ENCODE measurements around the gene PEX11A.

PEX11A gene

GRCh38 chr15:89649013-89649625 lies 41.4 kb downstream of the PEX11A start:
- no peak for DNase-seq (ENCODE audit: extremely low spot score)
- CTCF ChIA-PET = no interaction called here
- no peak for TF ChIP-seq LEF1 (IDR thresholded peaks at IDR 0.05; ENCODE audit: borderline replicate concordance)
- TF ChIP-seq BHLHE40 (IDR thresholded peaks at IDR 0.05; ENCODE audit: borderline replicate concordance) = no peak
- no peak for TF ChIP-seq FOXK2 (IDR thresholded peaks at IDR 0.05)
- TF ChIP-seq FOXA1 (IDR thresholded peaks at IDR 0.05) = no peak
- no peak for TF ChIP-seq ELF4 (IDR thresholded peaks at IDR 0.05)
- TF ChIP-seq L3MBTL2 (conservative IDR thresholded peaks at IDR 0.05) = no peak
- TF ChIP-seq TARDBP (IDR thresholded peaks at IDR 0.05) = no peak
- TF ChIP-seq HDGF (IDR thresholded peaks at IDR 0.05; ENCODE audit: borderline replicate concordance) = no peak
- POLR2A ChIA-PET = no interaction called here

- CTCF ChIA-PET = interaction anchor here (1.0 to 1.1 kb wide), 3 partner anchors 14 to 439 kb away, joined by 3 to 5 read pairs (median 4); no protein-coding TSS in a partner anchor
- POLR2A ChIA-PET = interaction anchor here (1.5 to 2.4 kb wide), 2 partner anchors 17 to 102 kb away, joined by 6 to 8 read pairs; partner anchors contain the start of gene MESP1
- no peak for DNase-seq (ENCODE audit: extremely low spot score)
Measured at GRCh38 chr15:89648106-89649012, 42.2 kb downstream of the PEX11A start.

GRCh38 chr15:89647191-89647851 lies 43.2 kb downstream of the PEX11A start:
- POLR2A ChIA-PET = interaction anchor here (1.5 to 2.4 kb wide), 2 partner anchors 18 to 103 kb away, joined by 6 to 8 read pairs; partner anchors contain the start of gene MESP1
- TF ChIP-seq PKNOX1 (IDR thresholded peaks at IDR 0.05) = no peak
- no peak for TF ChIP-seq TARDBP (IDR thresholded peaks at IDR 0.05)
- no peak for TF ChIP-seq BHLHE40 (IDR thresholded peaks at IDR 0.05; ENCODE audit: borderline replicate concordance)
- TF ChIP-seq NFRKB (IDR thresholded peaks at IDR 0.05) = no peak
- TF ChIP-seq LEF1 (IDR thresholded peaks at IDR 0.05; ENCODE audit: borderline replicate concordance) = no peak
- DNase-seq (ENCODE audit: extremely low spot score) = peak; percentile 93
- CTCF ChIA-PET = interaction anchor here (0.6 to 1.8 kb wide), 8 partner anchors 10 to 937 kb away, joined by 3 to 12 read pairs (median 4); no protein-coding TSS in a partner anchor

More at GRCh38 chr15:89648106-89649012, 42.2 kb downstream of the PEX11A start:
- TF ChIP-seq ZNF384 (IDR thresholded peaks at IDR 0.05) (no peak), FOXA1 (IDR thresholded peaks at IDR 0.05) (no peak), SUZ12 (IDR thresholded peaks at IDR 0.05) (no peak), PKNOX1 (IDR thresholded peaks at IDR 0.05) (no peak), L3MBTL2 (conservative IDR thresholded peaks at IDR 0.05) (no peak), LEF1 (IDR thresholded peaks at IDR 0.05; ENCODE audit: borderline replicate concordance) (no peak), NFRKB (IDR thresholded peaks at IDR 0.05) (no peak), SP1 (IDR thresholded peaks at IDR 0.05) (no peak), ELF4 (IDR thresholded peaks at IDR 0.05) (no peak), BHLHE40 (IDR thresholded peaks at IDR 0.05; ENCODE audit: borderline replicate concordance) (no peak)

- no peak for TF ChIP-seq FOXA1 (IDR thresholded peaks at IDR 0.05)
- no peak for TF ChIP-seq BHLHE40 (IDR thresholded peaks at IDR 0.05; ENCODE audit: borderline replicate concordance)
- TF ChIP-seq NFRKB (IDR thresholded peaks at IDR 0.05) = no peak
- no peak for TF ChIP-seq ARNT (IDR thresholded peaks at IDR 0.05)
- TF ChIP-seq CTBP1 (IDR thresholded peaks at IDR 0.05; ENCODE audit: borderline replicate concordance) = no peak
- no peak for TF ChIP-seq FOXM1 (IDR thresholded peaks at IDR 0.05; ENCODE audit: borderline replicate concordance)
- TF ChIP-seq L3MBTL2 (conservative IDR thresholded peaks at IDR 0.05) = no peak
- no peak for TF ChIP-seq SP1 (IDR thresholded peaks at IDR 0.05)
- no peak for TF ChIP-seq LEF1 (IDR thresholded peaks at IDR 0.05; ENCODE audit: borderline replicate concordance)
- TF ChIP-seq ZNF384 (IDR thresholded peaks at IDR 0.05) = no peak
- TF ChIP-seq PKNOX1 (IDR thresholded peaks at IDR 0.05) = no peak
- no peak for TF ChIP-seq TARDBP (IDR thresholded peaks at IDR 0.05)
- no peak for TF ChIP-seq HDGF (IDR thresholded peaks at IDR 0.05; ENCODE audit: borderline replicate concordance)
- no peak for TF ChIP-seq FOXK2 (IDR thresholded peaks at IDR 0.05)
- ChIA-PET POLR2A (interaction anchor here (1.5 to 2.4 kb wide), 2 partner anchors 19 to 104 kb away, joined by 6 to 8 read pairs; partner anchors contain the start of gene MESP1), CTCF (interaction anchor here (0.6 to 1.8 kb wide), 4 partner anchors 11 to 131 kb away, joined by 3 to 12 read pairs (median 4); no protein-coding TSS in a partner anchor)
- no peak for DNase-seq (ENCODE audit: extremely low spot score)
Measured at GRCh38 chr15:89646416-89647141, 44.0 kb downstream of the PEX11A start.

GRCh38 chr15:89645680-89646079 lies 44.9 kb downstream of the PEX11A start:
- CTCF ChIA-PET = interaction anchor here (0.6 to 1.5 kb wide), 2 partner anchors 27 to 130 kb away, joined by 3 to 6 read pairs; no protein-coding TSS in a partner anchor
- POLR2A ChIA-PET = no interaction called here
- no peak for DNase-seq (ENCODE audit: extremely low spot score)
- TF ChIP-seq CTBP1 (IDR thresholded peaks at IDR 0.05; ENCODE audit: borderline replicate concordance) = no peak
